Chondrocyte (in vitro differentiated cells): ENCODE results near the gene NRXN3. TPM values are rescaled to one million over a fixed set of nuclear protein-coding genes. Genes with fewer than 3 reads are reported as not detected.

Source experiments
- DNase-seq: peaks from one replicate; pipeline ENCODE4 v3.0.0; 2021; ENCODE audit warnings: mixed read lengths, low spot score
- H3K27ac Mint-ChIP-seq: one replicate; pipeline ENCODE4 v1.8.0; 2021; ENCODE audit warnings: mild to moderate bottlenecking, moderate library complexity, mixed read lengths; ENCODE audit not compliant: unreplicated experiment
- H3K27me3 Mint-ChIP-seq: 2 replicates; pipeline ENCODE4 v1.8.0; 2021; ENCODE audit warnings: low read depth, mixed read lengths
- H3K36me3 Mint-ChIP-seq: 2 replicates; pipeline ENCODE4 v1.8.0; 2021; ENCODE audit warnings: low read depth, mixed read lengths
- H3K4me1 Mint-ChIP-seq: 2 replicates; pipeline ENCODE4 v1.8.0; 2021; ENCODE audit warnings: low read depth, mild to moderate bottlenecking, mixed read lengths
- H3K4me3 Mint-ChIP-seq: one replicate; pipeline ENCODE4 v1.8.0; 2021; ENCODE audit warnings: mild to moderate bottlenecking, moderate library complexity, mixed read lengths; ENCODE audit not compliant: unreplicated experiment
- H3K9me3 Mint-ChIP-seq: 2 replicates; pipeline ENCODE4 v1.8.0; 2021; ENCODE audit warnings: low read depth, mixed read lengths
- total RNA-seq: library from RNA; stranded (reverse); gene quantifications from 3 replicates; pipeline ENCODE4 v1.2.1, GENCODE V29; 2021
- TF ChIP-seq, protein P1 (sequence below): fragments of 200-600 bp; sonication (generic); IDR thresholded peaks from 2 replicates; pipeline ENCODE4 v1.5.0; 2021; ENCODE audit warnings: antibody characterized with exemption, mild to moderate bottlenecking, moderate library complexity

The NRXN3 gene
- total RNA-seq, 1 donor from 2014 or later = 7.9 TPM

DNA sequence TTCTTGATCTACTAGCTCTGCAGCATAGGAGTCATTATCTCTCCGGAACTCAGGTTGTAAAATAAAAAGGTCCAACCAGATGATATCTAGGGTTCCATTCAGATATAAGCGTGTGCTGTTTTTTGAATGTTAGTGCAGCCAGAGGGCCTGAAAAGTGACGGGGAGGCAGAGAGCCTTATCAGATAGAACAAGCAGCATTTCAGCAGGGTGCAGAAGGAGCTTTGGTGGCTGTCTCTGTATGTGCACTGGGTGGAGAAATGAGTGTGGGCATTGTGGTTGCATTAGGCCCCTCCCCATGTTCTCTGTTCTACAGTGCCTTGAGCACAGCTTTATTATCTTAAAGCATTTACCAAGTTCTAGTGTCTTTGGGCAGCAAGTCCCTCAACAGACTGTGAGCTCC, 275.1 kb downstream of the NRXN3 start:
- H3K9me3 Mint-ChIP-seq = no peaks in the 10 kb centered on the region
- no peaks in the 10 kb centered on the region for H3K36me3 Mint-ChIP-seq

DNA sequence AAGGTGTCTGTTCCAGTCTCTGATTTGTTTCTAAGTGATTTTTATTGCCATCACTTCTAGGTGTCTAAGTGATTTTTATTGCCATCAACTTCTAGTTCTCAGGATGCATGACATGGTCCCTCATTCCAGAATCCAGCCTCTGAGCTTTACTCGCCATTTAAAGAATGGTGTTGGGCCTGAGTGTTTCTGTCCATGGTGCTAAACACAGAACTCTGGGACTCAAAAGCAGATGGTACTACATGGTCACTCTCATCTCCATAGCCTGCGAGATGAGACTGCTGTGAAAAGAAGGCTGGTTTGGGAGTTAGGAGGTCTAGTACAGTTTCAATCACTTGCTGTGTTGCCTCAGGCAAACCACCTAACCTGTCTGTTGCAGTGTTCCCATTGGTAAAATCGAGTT, 276.6 kb downstream of the NRXN3 start:
- no peak overlapping the region for H3K27ac Mint-ChIP-seq

More for the DNA sequence above, 275.1 kb downstream of the NRXN3 start:
- Mint-ChIP-seq H3K4me3 (no peak overlapping the region), H3K27ac (no peak overlapping the region), H3K27me3 (no peaks in the 10 kb centered on the region), H3K4me1 (no peaks in the 10 kb centered on the region)
- TF ChIP-seq, protein P1, sequence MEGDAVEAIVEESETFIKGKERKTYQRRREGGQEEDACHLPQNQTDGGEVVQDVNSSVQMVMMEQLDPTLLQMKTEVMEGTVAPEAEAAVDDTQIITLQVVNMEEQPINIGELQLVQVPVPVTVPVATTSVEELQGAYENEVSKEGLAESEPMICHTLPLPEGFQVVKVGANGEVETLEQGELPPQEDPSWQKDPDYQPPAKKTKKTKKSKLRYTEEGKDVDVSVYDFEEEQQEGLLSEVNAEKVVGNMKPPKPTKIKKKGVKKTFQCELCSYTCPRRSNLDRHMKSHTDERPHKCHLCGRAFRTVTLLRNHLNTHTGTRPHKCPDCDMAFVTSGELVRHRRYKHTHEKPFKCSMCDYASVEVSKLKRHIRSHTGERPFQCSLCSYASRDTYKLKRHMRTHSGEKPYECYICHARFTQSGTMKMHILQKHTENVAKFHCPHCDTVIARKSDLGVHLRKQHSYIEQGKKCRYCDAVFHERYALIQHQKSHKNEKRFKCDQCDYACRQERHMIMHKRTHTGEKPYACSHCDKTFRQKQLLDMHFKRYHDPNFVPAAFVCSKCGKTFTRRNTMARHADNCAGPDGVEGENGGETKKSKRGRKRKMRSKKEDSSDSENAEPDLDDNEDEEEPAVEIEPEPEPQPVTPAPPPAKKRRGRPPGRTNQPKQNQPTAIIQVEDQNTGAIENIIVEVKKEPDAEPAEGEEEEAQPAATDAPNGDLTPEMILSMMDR = no peak
- no peak for DNase-seq

DNA sequence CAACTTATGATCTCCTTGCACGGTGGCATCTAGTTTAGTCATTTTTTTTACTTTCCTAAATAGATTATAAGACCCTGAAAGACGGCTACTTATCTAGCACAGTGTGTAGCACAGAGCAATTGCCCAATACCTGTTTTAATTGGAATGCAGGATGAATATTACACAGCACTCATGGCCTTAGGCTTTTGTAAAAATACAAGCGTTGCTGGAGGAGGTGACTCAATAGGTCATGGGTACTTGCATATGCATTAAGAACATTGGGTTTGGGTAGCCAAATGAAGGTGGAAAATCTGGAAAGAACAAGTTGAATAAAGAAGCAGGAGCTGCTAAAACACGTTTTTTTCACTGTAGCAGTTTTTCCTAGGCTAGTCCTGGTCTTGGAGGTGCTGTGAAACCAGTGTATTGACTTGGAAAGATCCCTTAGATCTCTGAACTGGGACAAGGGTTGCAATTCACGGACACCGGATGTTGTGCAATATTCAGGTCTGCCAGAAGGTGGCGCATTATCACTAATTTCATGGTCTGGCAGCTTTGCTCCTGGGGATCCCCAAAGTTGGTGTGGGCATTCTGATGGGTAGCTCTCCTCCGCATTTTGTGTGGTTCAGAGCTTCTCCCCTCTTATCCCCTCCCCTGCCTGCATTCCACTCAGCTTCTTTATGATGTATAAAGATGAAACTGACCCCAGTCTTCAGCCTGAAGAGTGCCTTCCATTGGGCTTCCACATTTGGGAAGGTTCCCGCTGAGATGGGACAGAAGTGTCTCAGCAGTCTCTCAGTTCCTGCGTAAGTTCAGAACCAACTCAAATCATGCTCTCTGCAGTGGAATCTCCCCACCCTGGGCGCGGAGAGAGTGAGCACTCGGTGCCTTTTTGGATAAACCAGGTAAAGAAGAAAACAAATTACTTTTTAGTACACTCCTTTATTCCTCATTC, 278.3 kb downstream of the NRXN3 start:
- Mint-ChIP-seq H3K36me3 (no peaks in the 10 kb centered on the region), H3K27ac (no peak overlapping the region), H3K27me3 (no peaks in the 10 kb centered on the region), H3K4me1 (no peaks in the 10 kb centered on the region), H3K4me3 (no peak overlapping the region), H3K9me3 (no peaks in the 10 kb centered on the region)
- TF ChIP-seq, protein P1 = peak; percentile 74
- no peak for DNase-seq

More for the DNA sequence above, 276.6 kb downstream of the NRXN3 start:
- TF ChIP-seq, protein P1 = no peak
- Mint-ChIP-seq H3K4me1 (no peaks in the 10 kb centered on the region), H3K4me3 (no peak overlapping the region), H3K9me3 (no peaks in the 10 kb centered on the region), H3K27me3 (no peaks in the 10 kb centered on the region), H3K36me3 (no peaks in the 10 kb centered on the region)
- no peak for DNase-seq

DNA sequence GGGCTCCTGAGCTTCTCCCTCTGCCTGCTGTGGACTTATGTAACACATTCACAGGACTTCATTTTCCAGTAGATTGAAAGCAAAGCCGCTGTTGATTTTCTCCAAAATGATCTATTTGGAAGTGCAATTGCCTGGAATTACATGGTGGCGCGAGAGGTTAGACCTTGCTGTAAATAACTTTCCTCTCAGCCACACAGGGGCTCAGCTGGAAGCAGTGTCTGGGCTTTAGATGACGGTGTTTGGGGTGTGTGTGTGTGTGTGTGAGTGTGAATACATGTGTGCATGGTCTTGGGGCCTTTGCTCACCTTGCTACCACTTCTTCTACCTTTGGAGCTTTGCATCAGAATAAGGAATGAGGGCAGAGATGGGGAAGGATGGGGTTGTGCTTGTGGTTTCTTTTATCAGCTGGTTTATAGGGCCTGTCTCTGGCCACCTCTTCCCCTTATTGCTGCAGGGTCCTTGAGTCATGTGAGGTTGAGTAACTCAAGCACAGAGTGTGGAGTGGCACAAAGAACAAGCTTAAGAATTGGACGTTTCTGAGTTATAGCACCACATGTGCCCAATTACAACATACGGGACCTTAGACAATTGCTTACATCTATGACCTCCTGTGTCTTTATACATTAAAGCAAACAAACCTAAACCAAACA, 280.6 kb downstream of the NRXN3 start:
- TF ChIP-seq, protein P1 = no peak
- H3K27ac Mint-ChIP-seq = no peak overlapping the region
- H3K27me3 Mint-ChIP-seq = peaks cover 2% of the 10 kb centered on the region
- no peaks in the 10 kb centered on the region for H3K36me3 Mint-ChIP-seq
- no peaks in the 10 kb centered on the region for H3K4me1 Mint-ChIP-seq
- no peaks in the 10 kb centered on the region for H3K9me3 Mint-ChIP-seq
- no peak for DNase-seq
- H3K4me3 Mint-ChIP-seq = no peak overlapping the region

DNA sequence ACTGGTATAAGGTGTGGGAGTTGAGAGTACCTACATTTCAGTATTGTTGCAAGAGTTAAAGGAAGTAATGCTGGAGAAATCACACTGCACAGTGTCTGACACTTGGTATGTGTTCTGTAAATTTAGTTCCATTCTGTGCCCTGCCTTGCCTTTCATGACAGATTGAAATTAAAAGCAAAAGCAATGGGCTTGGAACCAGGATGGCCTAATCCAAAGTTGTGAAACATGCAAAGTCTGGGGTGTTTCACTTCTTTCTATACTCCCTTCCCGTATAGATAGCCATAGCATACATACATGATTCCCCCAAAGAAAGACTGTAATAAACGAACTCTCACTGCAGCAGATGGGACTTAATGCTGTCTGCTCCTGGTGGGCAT, 281.1 kb downstream of the NRXN3 start:
- Mint-ChIP-seq H3K36me3 (no peaks in the 10 kb centered on the region), H3K4me3 (no peak overlapping the region), H3K27ac (no peak overlapping the region), H3K27me3 (peaks cover 2% of the 10 kb centered on the region), H3K9me3 (no peaks in the 10 kb centered on the region), H3K4me1 (no peaks in the 10 kb centered on the region)
- TF ChIP-seq, protein P1 = no peak
- DNase-seq = no peak
